Cardiac muscle cell (in vitro differentiated cells and primary cell): Measurements from ENCODE around the gene CCDC85C. TPM values are rescaled to one million over a fixed set of nuclear protein-coding genes. Genes with fewer than 3 reads are reported as not detected.
A peak's percentile ranks its signal among the peaks of the same experiment; 100 is the strongest.

ENCODE experiments used
- DNase-seq, 2 donors: peaks; one replicate each; pipeline versions ENCODE4 v3.0.0 to v3.0.0-alpha.2; 2010 to 2017; ENCODE audit warnings: low read depth in 1 of 2, low spot score in 1 of 2
- H3K27ac ChIP-seq: fragments of 200-600 bp; sonication (generic); 2 replicates; pipeline ENCODE4 v1.5.1; 2016
- H3K27me3 ChIP-seq: fragments of 200-600 bp; sonication (generic); 2 replicates; pipeline ENCODE4 v1.6.0; 2016; ENCODE audit warnings: control low read depth
- H3K36me3 ChIP-seq: fragments of 200-600 bp; sonication (generic); 2 replicates; pipeline ENCODE4 v1.5.1; 2016; ENCODE audit warnings: control low read depth
- H3K4me1 ChIP-seq: fragments of 200-600 bp; sonication (generic); 2 replicates; pipeline ENCODE4 v1.8.1; 2017; ENCODE audit warnings: low read depth, mild to moderate bottlenecking, mixed run types
- H3K4me3 ChIP-seq: fragments of 200-600 bp; sonication (generic); 2 replicates; pipeline ENCODE4 v1.5.1; 2016; ENCODE audit warnings: mild to moderate bottlenecking
- H3K9me3 ChIP-seq: fragments of 200-600 bp; sonication (generic); 2 replicates; pipeline ENCODE4 v1.5.1; 2017; ENCODE audit warnings: low read depth, mild to moderate bottlenecking, control low read depth
- CTCF ChIP-seq: IDR thresholded peaks from 2 replicates; pipeline ENCODE4 v1.5.1; 2012; ENCODE audit warnings: low read depth, mild to moderate bottlenecking, low read length
- polyA plus RNA-seq: library from polyadenylated mRNA; unstranded; fragments of >200 nt; fragmentation: Nextera tagmentation; extraction: Ambion mirVana; gene quantifications from 2 replicates; pipeline ENCODE4 v1.2.1, GENCODE V29; 2016
- total RNA-seq: library from RNA; depleted of rRNA; stranded (reverse); fragments of >200 nt; gene quantifications from 2 replicates; pipeline ENCODE4 v1.2.3, GENCODE V29; 2016

Gene CCDC85C
- total and polyA plus RNA-seq, 2 experiments from 2014 or later, result 39.6 to 45.7 TPM

GRCh38 chr14:99497341-99497740 is 106.7 kb downstream of the CCDC85C start:
- TF ChIP-seq CTCF, result no peak
- Histone ChIP-seq H3K4me3 (no peak overlapping the region), H3K36me3 (peaks cover 60% of the 10 kb centered on the region), H3K9me3 (no peaks in the 10 kb centered on the region), H3K27ac (no peak overlapping the region), H3K4me1 (no peaks in the 10 kb centered on the region), H3K27me3 (no peaks in the 10 kb centered on the region)
- DNase-seq, result no peak

- Histone ChIP-seq H3K36me3 (no peaks in the 10 kb centered on the region), H3K4me1 (peaks cover 7% of the 10 kb centered on the region), H3K4me3 (no peak overlapping the region), H3K27ac (no peak overlapping the region), H3K27me3 (no peaks in the 10 kb centered on the region), H3K9me3 (no peaks in the 10 kb centered on the region)
- DNase-seq, result no peak
- no peak for TF ChIP-seq CTCF
Measured at GRCh38 chr14:99484106-99484505, 119.9 kb downstream of the CCDC85C start.

- peaks cover 16% of the 10 kb centered on the region for H3K4me1 ChIP-seq
- peak; percentile 35 to 43 for DNase-seq
- peak overlapping the region; percentile 80 for H3K4me3 ChIP-seq
- no peaks in the 10 kb centered on the region for H3K36me3 ChIP-seq
- no peak for TF ChIP-seq CTCF
- H3K27ac ChIP-seq, result peak overlapping the region; percentile 97
- H3K9me3 ChIP-seq, result no peaks in the 10 kb centered on the region
- H3K27me3 ChIP-seq, result no peaks in the 10 kb centered on the region
Measured at GRCh38 chr14:99481745-99482099, 122.3 kb downstream of the CCDC85C start.

GRCh38 chr14:99480917-99481744 is 122.9 kb downstream of the CCDC85C start, which contains the start of gene CCNK:
CCNK (plus strand) TSS chr14:99481409; CDS start chr14:99492678, 11,269 bp downstream.
- DNase-seq, result peak; percentile 99 to 100
- Histone ChIP-seq H3K4me1 (peaks cover 16% of the 10 kb centered on the region), H3K27ac (peak within 1 kb of the TSS; percentile 97), H3K4me3 (peak within 1 kb of the TSS; percentile 80), H3K27me3 (no peaks in the 10 kb centered on the region), H3K9me3 (no peaks in the 10 kb centered on the region), H3K36me3 (no peaks in the 10 kb centered on the region)
- no peak for TF ChIP-seq CTCF

- peak; percentile 67 to 78 for DNase-seq
- Histone ChIP-seq H3K36me3 (no peaks in the 10 kb centered on the region), H3K9me3 (no peaks in the 10 kb centered on the region), H3K4me1 (peaks cover 20% of the 10 kb centered on the region), H3K4me3 (peak within 1 kb of the TSS; percentile 80), H3K27me3 (no peaks in the 10 kb centered on the region), H3K27ac (peak within 1 kb of the TSS; percentile 97)
- no peak for TF ChIP-seq CTCF
Measured at GRCh38 chr14:99479906-99480869, 123.8 kb downstream of the CCDC85C start, which contains the start of gene SETD3. SETD3 (minus strand) TSS chr14:99480859; CDS start chr14:99465805, 15,054 bp downstream.
